SK-N-SH treated with all-trans-retinoic acid at 6 μM for 48 hours (cell line): Measurements from ENCODE around the gene XRCC4.

Experiments used
- ARNTL ChIP-seq: fragments of 450-650 bp; formaldehyde crosslinking; IDR thresholded peaks from 2 replicates; pipeline ENCODE4 v1.5.0; 2020; ENCODE audit warnings: low read depth, mild to moderate bottlenecking, moderate library complexity, borderline replicate concordance
- BACH2 ChIP-seq: fragments of 250-450 bp; sonication (Bioruptor Pico); IDR thresholded peaks from 2 replicates; pipeline ENCODE4 v1.9.0; 2021; ENCODE audit warnings: mild to moderate bottlenecking, borderline replicate concordance
- CREB5 ChIP-seq: fragments of 250-450 bp; sonication (Bioruptor Pico); IDR thresholded peaks from 2 replicates; pipeline ENCODE4 v1.5.1; 2020; ENCODE audit warnings: low read depth, mild to moderate bottlenecking, moderate library complexity
- GLIS3 ChIP-seq: fragments of 250-450 bp; sonication (Bioruptor Pico); IDR thresholded peaks from 2 replicates; pipeline ENCODE4 v1.5.0; 2020; ENCODE audit warnings: mild to moderate bottlenecking, moderate library complexity
- ISL1 ChIP-seq: fragments of 250-450 bp; sonication (Bioruptor Pico); IDR thresholded peaks from 2 replicates; pipeline ENCODE4 v2.1.2; 2022; ENCODE audit warnings: mild to moderate bottlenecking, moderate library complexity
- PATZ1 ChIP-seq: fragments of 250-450 bp; sonication (Bioruptor Pico); IDR thresholded peaks from 2 replicates; pipeline ENCODE4 v1.8.0; 2020; ENCODE audit warnings: mild to moderate bottlenecking, moderate library complexity, borderline replicate concordance
- PPARA ChIP-seq: fragments of 250-450 bp; sonication (Bioruptor Pico); IDR thresholded peaks from 2 replicates; pipeline ENCODE4 v1.5.0; 2020; ENCODE audit warnings: mild to moderate bottlenecking, borderline replicate concordance
- SNAI2 ChIP-seq: fragments of 250-450 bp; sonication (Bioruptor Pico); IDR thresholded peaks from 2 replicates; pipeline ENCODE4 v1.5.0; 2020; ENCODE audit warnings: mild to moderate bottlenecking, moderate library complexity
- TCF4 ChIP-seq: fragments of 250-450 bp; sonication (Bioruptor Pico); IDR thresholded peaks from 2 replicates; pipeline ENCODE4 v1.8.0; 2021; ENCODE audit warnings: mild to moderate bottlenecking, moderate library complexity, borderline replicate concordance
- ZFP30 ChIP-seq: fragments of 450-650 bp; formaldehyde crosslinking; IDR thresholded peaks from 2 replicates; pipeline ENCODE4 v1.5.0; 2022; ENCODE audit warnings: mild to moderate bottlenecking, moderate library complexity
- ZNF565 ChIP-seq: fragments of 450-650 bp; formaldehyde crosslinking; conservative IDR thresholded peaks from 2 replicates; pipeline ENCODE4 v1.5.0; 2020; ENCODE audit warnings: low read depth, mild to moderate bottlenecking, moderate library complexity
- ZNF70 ChIP-seq: fragments of 450-650 bp; formaldehyde crosslinking; IDR thresholded peaks from 2 replicates; pipeline ENCODE4 v1.5.0; 2020; ENCODE audit warnings: mild to moderate bottlenecking, moderate library complexity

GRCh38 chr5:83393504-83393866 lies 316.1 kb downstream of the XRCC4 start:
- TF ChIP-seq CREB5 (CRISPR knock-in tag) = no peak
- TF ChIP-seq ZNF70 (CRISPR knock-in tag) = no peak
- TF ChIP-seq BACH2 (CRISPR knock-in tag) = no peak
- TF ChIP-seq TCF4 (CRISPR knock-in tag) = no peak
- TF ChIP-seq GLIS3 (CRISPR knock-in tag) = no peak
- no peak for TF ChIP-seq PATZ1 (CRISPR knock-in tag)
- no peak for TF ChIP-seq ISL1 (CRISPR knock-in tag)
- no peak for TF ChIP-seq ZFP30
- no peak for TF ChIP-seq SNAI2 (CRISPR knock-in tag)
- TF ChIP-seq PPARA = no peak
- TF ChIP-seq ARNTL = no peak
- TF ChIP-seq ZNF565 (CRISPR knock-in tag) = no peak
